Measurements from ENCODE around the gene TSPAN12. TPM values are rescaled to one million over a fixed set of nuclear protein-coding genes. Genes with fewer than 3 reads are reported as not detected.
A peak's percentile ranks its signal among the peaks of the same experiment; 100 is the strongest.

Gene TSPAN12
- total RNA-seq, 1 donor = 1.5 TPM

- DNase-seq (ENCODE audit: low read depth) = peak; percentile 10
- no peak overlapping the region for H3K4me3 ChIP-seq (ENCODE audit: low read depth, low read length)
- TF ChIP-seq CTCF (IDR thresholded peaks at IDR 0.05; ENCODE audit: insufficient read depth, low read length) = no peak
Measured at GRCh38 chr7:120825152-120825551, 32.8 kb downstream of the TSPAN12 start.

DNA sequence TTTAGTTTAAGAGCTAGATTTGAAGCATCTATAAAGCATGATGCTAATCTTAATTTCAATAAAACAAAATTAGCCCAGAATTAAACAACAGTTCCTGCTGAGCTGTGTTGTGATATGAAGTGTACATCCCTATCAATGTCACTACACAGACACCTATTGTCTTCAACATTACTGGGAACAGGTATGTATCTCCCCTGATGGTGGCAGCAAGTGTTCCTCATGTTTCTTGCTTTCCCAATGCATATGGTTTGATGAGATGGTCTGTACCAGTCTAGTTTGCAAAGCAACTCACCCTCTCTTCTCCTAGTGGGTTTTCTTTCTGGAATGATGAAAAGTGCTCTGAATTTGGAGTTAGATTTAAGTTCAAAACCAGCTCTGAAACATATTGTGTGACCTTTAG is 38.1 kb downstream of the TSPAN12 start:
- TF ChIP-seq CTCF (IDR thresholded peaks at IDR 0.05; ENCODE audit: insufficient read depth, low read length) = no peak
- DNase-seq (ENCODE audit: low read depth) = no peak

DNA sequence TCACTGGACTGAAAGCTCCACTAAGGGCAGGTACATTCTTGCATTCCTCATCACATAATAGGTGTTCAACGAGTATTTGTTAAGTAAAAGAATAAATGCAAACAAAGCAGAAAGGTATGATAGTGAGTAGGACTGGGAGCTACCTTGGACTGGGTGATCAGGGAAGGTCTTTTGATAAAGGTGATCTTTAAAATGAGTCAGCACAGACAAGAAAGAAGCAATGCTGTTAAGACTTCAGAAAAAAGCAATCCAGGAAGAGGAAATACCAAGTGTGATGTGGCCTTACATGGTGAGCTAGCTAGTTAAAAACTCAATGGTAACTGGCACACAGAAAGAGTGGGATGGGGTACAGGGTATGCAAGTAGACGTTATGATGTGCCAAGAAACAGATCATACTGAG is 40.1 kb downstream of the TSPAN12 start:
- H3K4me3 ChIP-seq (ENCODE audit: low read depth, low read length) = no peak overlapping the region
- DNase-seq (ENCODE audit: low read depth) = no peak
- TF ChIP-seq CTCF (IDR thresholded peaks at IDR 0.05; ENCODE audit: insufficient read depth, low read length) = no peak

More for the DNA sequence above, 38.1 kb downstream of the TSPAN12 start:
- H3K4me3 ChIP-seq (ENCODE audit: low read depth, low read length) = no peak overlapping the region

- no peak for TF ChIP-seq CTCF (IDR thresholded peaks at IDR 0.05; ENCODE audit: insufficient read depth, low read length)
- no peak for DNase-seq (ENCODE audit: low read depth)
- no peak overlapping the region for H3K4me3 ChIP-seq (ENCODE audit: low read depth, low read length)
Measured at GRCh38 chr7:120814253-120814939, 43.5 kb downstream of the TSPAN12 start.

GRCh38 chr7:120813546-120814252 is 44.2 kb downstream of the TSPAN12 start:
- H3K4me3 ChIP-seq (ENCODE audit: low read depth, low read length) = no peak overlapping the region
- TF ChIP-seq CTCF (IDR thresholded peaks at IDR 0.05; ENCODE audit: insufficient read depth, low read length) = no peak
- DNase-seq (ENCODE audit: low read depth) = no peak

- no peak for DNase-seq (ENCODE audit: low read depth)
- H3K4me3 ChIP-seq (ENCODE audit: low read depth, low read length) = no peak overlapping the region
- TF ChIP-seq CTCF (IDR thresholded peaks at IDR 0.05; ENCODE audit: insufficient read depth, low read length) = no peak
Measured at GRCh38 chr7:120813089-120813488, 44.9 kb downstream of the TSPAN12 start.

Data from fibroblast of the aortic adventitia (primary cell).